GM12872 (cell line): Measurements from ENCODE around the gene TNFAIP1.

ENCODE experiments used
- CTCF ChIP-seq: IDR thresholded peaks from 3 replicates; pipeline ENCODE4 v1.5.1; 2011; ENCODE audit warnings: low read depth, mild to moderate bottlenecking, low read length, moderate library complexity; ENCODE audit not compliant: insufficient read depth

Gene TNFAIP1

GRCh38 chr17:28385037-28385400 is 49.5 kb downstream of the TNFAIP1 start:
- no peak for TF ChIP-seq CTCF

DNA sequence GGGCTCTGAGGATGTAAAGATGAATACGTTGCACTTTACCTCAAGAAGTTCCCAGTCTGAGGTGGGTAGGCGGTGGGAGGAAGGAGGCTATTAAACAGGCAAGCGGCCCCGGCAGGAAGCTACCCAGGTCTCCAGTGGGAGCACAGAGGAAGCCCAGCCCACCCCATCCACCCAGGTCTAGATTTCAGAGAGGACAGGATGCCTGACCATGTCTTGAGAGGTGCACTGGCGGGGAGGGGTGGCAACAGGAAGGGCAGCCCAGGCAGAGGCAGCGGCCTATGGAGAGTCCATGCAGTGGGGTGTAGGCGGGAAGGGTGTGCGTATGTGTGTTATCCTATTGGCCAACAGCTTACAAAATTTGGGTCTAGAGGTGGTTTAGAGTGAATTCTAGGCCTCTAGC is 49.8 kb downstream of the TNFAIP1 start:
- TF ChIP-seq CTCF = no peak

DNA sequence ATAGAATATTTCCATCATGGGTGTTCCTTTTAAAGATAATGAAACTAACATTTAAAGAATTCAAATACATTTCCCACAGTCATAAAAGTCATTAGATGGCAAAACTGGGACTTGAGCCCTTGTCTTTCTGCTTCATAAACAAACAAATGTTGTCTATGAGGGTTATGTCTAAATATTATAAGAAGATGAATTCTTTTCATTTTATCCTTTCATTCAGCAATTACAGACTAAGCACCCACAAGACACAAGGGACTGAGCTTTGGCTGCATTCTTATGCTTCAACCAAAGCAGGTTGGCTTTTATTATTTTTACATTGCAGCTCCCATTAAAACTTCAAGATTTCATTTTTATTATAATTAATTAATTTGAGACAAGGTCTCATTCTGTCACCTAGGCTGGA is 50.8 kb downstream of the TNFAIP1 start:
- TF ChIP-seq CTCF = no peak

GRCh38 chr17:28388106-28388505 is 52.5 kb downstream of the TNFAIP1 start:
- TF ChIP-seq CTCF = no peak

GRCh38 chr17:28390141-28390540 is 54.6 kb downstream of the TNFAIP1 start:
- TF ChIP-seq CTCF = no peak

DNA sequence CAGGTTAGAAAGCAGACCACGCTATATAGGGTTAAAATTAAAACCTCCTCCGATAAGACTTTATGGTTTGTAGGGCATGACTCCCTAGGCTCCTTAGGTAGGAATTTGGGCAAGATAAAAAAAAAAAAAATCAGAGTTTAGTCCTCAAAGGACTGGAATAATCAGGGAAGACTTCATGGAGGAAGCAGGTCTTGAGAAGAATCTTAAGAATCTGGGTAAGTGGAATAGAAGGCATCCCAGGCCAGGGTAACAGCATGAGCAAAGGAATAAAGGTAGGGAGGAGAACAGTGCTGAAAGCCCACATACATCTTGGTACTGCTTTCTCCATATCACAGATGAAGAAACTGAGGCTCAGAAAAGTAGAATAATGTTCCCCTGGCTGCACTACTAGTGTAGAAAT is 55.0 kb downstream of the TNFAIP1 start:
- no peak for TF ChIP-seq CTCF

DNA sequence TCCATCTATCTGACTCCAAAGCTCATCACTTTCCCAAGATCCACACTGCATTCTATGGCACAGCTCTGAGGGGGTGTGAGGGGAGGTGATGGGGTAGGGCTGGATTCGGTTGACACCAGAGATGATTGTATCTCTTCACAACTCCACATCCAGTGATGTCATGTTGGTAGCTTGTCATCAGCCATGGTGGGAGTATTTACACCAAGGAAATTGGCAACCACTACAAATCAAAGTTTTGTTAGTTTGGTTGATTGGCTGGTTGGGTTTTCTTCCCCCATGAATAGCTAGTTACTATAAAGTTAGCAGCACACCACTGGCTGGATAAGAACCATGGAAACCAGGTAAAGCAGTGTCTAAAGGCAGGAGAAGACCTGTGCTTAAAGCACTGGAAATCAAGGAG is 55.4 kb downstream of the TNFAIP1 start:
- TF ChIP-seq CTCF = no peak

DNA sequence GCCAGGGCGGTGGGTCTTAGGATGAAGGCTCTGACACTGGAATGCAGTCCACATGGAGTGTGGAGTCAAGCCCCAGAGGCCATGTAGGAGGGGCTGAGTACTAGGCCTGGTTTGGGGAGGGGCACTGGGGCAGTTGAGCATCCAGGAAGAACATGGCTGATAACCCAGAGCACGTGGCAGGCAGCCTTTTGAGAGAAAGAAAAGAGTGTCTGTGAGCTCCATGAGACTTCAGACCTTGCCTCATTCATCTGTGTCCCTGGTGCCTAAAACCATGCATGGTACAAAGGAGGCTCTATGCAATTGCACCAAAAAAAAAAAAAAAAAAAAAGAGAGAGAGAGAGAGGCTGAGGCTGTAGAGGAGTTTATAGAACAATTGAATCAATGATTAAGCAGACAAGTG is 55.8 kb downstream of the TNFAIP1 start:
- TF ChIP-seq CTCF = no peak
